ENCODE data around the gene BPIFB3. TPM values are rescaled to one million over a fixed set of nuclear protein-coding genes. Genes with fewer than 3 reads are reported as not detected.
A peak's percentile ranks its signal among the peaks of the same experiment; 100 is the strongest.

BPIFB3 gene
- total and polyA plus RNA-seq, 2 of the 13 experiments (the other 11 are each of a cell fraction or from before 2014, with no cell fraction given): 0.09 TPM; not detected in 1

GRCh38 chr20:33005908-33006775 is 47.6 kb upstream of the BPIFB3 start (continued):
- TF ChIP-seq NFAT5 (CRISPR knock-in tag; IDR thresholded peaks at IDR 0.05) (no peak), ZNF577 (CRISPR knock-in tag; IDR thresholded peaks at IDR 0.05; ENCODE audit: borderline replicate concordance, low read depth) (no peak), ZNF264 (CRISPR knock-in tag; IDR thresholded peaks at IDR 0.05) (peak; percentile 88; the same call in 1 of the 2 replicates), TSC22D2 (CRISPR knock-in tag; IDR thresholded peaks at IDR 0.05; ENCODE audit: borderline replicate concordance) (peak; percentile 49; the same call in 1 of the 2 replicates), ZNF530 (CRISPR knock-in tag; IDR thresholded peaks at IDR 0.05; ENCODE audit: low read depth) (no peak), PRDM10 (CRISPR knock-in tag; IDR thresholded peaks at IDR 0.05; ENCODE audit: low read depth) (peak; percentile 83), ZNF629 (CRISPR knock-in tag; conservative IDR thresholded peaks at IDR 0.05) (peak; percentile 50; the same call in 1 of the 2 replicates), ZNF33B (CRISPR knock-in tag; IDR thresholded peaks at IDR 0.05) (no peak), ZBTB14 (CRISPR knock-in tag; IDR thresholded peaks at IDR 0.05) (no peak), MXI1 (IDR thresholded peaks at IDR 0.05; ENCODE audit: borderline replicate concordance, low read depth, low read length) (peak; percentile 15; the same call in 1 of the 3 replicates), HOXA9 (CRISPR knock-in tag; IDR thresholded peaks at IDR 0.05; ENCODE audit: borderline replicate concordance) (peak; percentile 84; the same call in 1 of the 2 replicates), ZSCAN30 (CRISPR knock-in tag; IDR thresholded peaks at IDR 0.05) (no peak), AHR (CRISPR knock-in tag; IDR thresholded peaks at IDR 0.05) (no peak), ZNF503 (CRISPR knock-in tag; IDR thresholded peaks at IDR 0.05) (peak; percentile 91), ZFP62 (CRISPR knock-in tag; IDR thresholded peaks at IDR 0.05) (no peak), ATM (IDR thresholded peaks at IDR 0.05; ENCODE audit: borderline replicate concordance) (no peak)
